Ovary (tissue), 9 donors: Measurements from ENCODE around the gene ADCY5. TPM values are rescaled to one million over a fixed set of nuclear protein-coding genes. Genes with fewer than 3 reads are reported as not detected.

Source experiments
- DNase-seq, 5 donors: peaks; one replicate each; pipeline ENCODE4 v3.0.0-alpha.2; 2019 to 2020
- H3K27ac ChIP-seq, 2 donors: fragments of 200-600 bp; one replicate each; pipeline versions ENCODE4 v1.5.1 to v1.8.0; 2019 to 2022
- H3K27me3 ChIP-seq: fragments of 200-600 bp; one replicate; pipeline ENCODE4 v1.8.0; 2022
- H3K36me3 ChIP-seq: fragments of 200-600 bp; sonication (generic); one replicate; pipeline ENCODE4 v1.5.1; 2019
- H3K4me1 ChIP-seq: one replicate; pipeline ENCODE4 v1.8.1; 2013; ENCODE audit warnings: mild to moderate bottlenecking, moderate library complexity; ENCODE audit not compliant: insufficient read depth
- H3K4me3 ChIP-seq: fragments of 200-600 bp; sonication (generic); one replicate; pipeline ENCODE4 v1.5.1; 2017
- H3K9me3 ChIP-seq, 2 donors: fragments of 200-600 bp in 1 of 2; sonication (generic) in 1 of 2; one replicate each; pipeline versions ENCODE4 v1.5.1 to v1.8.1; 2013 to 2019; ENCODE audit warnings: mild to moderate bottlenecking in 1 of 2, moderate library complexity in 1 of 2
- EP300 ChIP-seq: sonication (generic); formaldehyde crosslinking; IDR thresholded peaks from one replicate; pipeline ENCODE4 v1.6.1; 2017; ENCODE audit warnings: antibody characterized with exemption
- POLR2A ChIP-seq: fragments of 450-650 bp; IDR thresholded peaks from one replicate; pipeline ENCODE4 v1.6.1; 2017; ENCODE audit warnings: antibody characterized with exemption, mild to moderate bottlenecking, moderate library complexity
- WGBS, 3 donors: extraction: QIAGEN DNeasy Blood & Tissue Kit in 1 of 3; methylation state at CpG; one replicate each; pipeline versions ENCODE4 v1.1.5 to v1.1.7; 2013 to 2017; 5-methylcytosine and 5-hydroxymethylcytosine counted together
- intact Hi-C, 4 donors: fragments of 100-400 bp; cut with DNase I; formaldehyde crosslinking; loops; one replicate each; pipeline versions ENCODE4 v1.11.0 to v1.15.1; 2022 to 2023
- polyA plus RNA-seq, 2 donors: library from polyadenylated mRNA; stranded (reverse); fragments of 200-250 nt in 1 of 2; fragments of 350-450 nt in 1 of 2; fragmentation: Illumina TruSeq in 1 of 2; extraction: RNeasy Lipid Tissue Mini Kit (QIAGEN cat#74804) in 1 of 2; gene quantifications; one replicate each; pipeline ENCODE4 v1.2.3, GENCODE V29; 2013 to 2014
- total RNA-seq, 7 donors: library from RNA; depleted of rRNA in 2 of 7; stranded (reverse); fragments of >200 nt in 2 of 7; fragmentation: NEBNext Ultra II Directional in 3 of 7; extraction: Animal tissue kit (Norgen Biotek cat#: 25700) in 3 of 7; gene quantifications; one replicate each; pipeline versions ENCODE4 v1.1.0 to v1.2.4, GENCODE V29; 2016 to 2023
- TF ChIP-seq, protein P1 (sequence below), 3 donors: fragments of 450-650 bp in 2 of 3; fragments of 200-600 bp in 1 of 3; IDR thresholded peaks; one replicate each; pipeline versions ENCODE4 v1.5.1 to v1.8.0; 2016 to 2022; ENCODE audit warnings: antibody characterized with exemption in 3 of 3, mild to moderate bottlenecking in 1 of 3
- donor health status: DM: no; HTN: no; CAD: no; lungs with moderate emphysema.
- donor health status: DM: no; HTN: no; CAD: no.
- donor health status: Bipolar disorder and iron deficiency.
- donor health status: DM: yes; HTN: yes; CAD: no.
- donor health status: DM: no; HTN: no; CAD: no.
- donor health status: DM: yes; HTN: yes; CAD: no.

Gene ADCY5
- total and polyA plus RNA-seq, 9 donors = 5.3 to 36.2 (median 20.3) TPM

DNA sequence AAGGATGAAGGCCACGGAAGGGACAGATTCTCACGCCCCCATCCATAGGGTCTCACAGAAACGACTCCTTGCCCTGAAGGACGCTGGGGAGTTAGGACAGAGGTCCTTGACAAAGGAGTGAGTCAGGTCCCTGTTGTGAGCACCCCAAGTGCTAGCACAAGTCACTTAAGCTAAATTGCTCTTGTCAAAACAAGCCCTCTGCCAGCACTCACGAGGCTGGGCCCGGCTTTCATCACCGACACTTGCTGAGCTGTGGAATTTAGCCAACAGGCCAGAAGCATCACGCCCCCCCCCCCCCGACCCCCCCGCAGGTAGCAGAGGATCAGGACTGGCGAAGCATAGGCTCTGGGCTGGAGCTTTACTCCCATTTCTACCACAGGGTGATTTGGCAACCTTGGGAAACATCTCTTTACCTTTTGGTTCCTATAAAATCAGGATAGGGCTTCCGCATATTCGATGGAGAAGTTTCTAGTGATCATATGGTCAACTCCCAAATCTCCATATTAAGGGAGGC, 75.4 kb downstream of the ADCY5 start:
- peak in 1 of 5 donors; percentile 20 for DNase-seq
- H3K27me3 ChIP-seq = no peaks in the 10 kb centered on the region
- H3K27ac ChIP-seq = no peak overlapping the region
- intact Hi-C loops = no loop called here
- no peaks in the 10 kb centered on the region for H3K9me3 ChIP-seq
- no peak overlapping the region for H3K4me3 ChIP-seq
- 56 to 63% (median 61%) methylated on average over 12 to 13 of the region's 13 CpGs for WGBS, 3 donors
- H3K36me3 ChIP-seq = no peaks in the 10 kb centered on the region
- peaks cover 30% of the 10 kb centered on the region for H3K4me1 ChIP-seq
- TF ChIP-seq EP300 = no peak
- no peak for TF ChIP-seq POLR2A
- TF ChIP-seq, protein P1, sequence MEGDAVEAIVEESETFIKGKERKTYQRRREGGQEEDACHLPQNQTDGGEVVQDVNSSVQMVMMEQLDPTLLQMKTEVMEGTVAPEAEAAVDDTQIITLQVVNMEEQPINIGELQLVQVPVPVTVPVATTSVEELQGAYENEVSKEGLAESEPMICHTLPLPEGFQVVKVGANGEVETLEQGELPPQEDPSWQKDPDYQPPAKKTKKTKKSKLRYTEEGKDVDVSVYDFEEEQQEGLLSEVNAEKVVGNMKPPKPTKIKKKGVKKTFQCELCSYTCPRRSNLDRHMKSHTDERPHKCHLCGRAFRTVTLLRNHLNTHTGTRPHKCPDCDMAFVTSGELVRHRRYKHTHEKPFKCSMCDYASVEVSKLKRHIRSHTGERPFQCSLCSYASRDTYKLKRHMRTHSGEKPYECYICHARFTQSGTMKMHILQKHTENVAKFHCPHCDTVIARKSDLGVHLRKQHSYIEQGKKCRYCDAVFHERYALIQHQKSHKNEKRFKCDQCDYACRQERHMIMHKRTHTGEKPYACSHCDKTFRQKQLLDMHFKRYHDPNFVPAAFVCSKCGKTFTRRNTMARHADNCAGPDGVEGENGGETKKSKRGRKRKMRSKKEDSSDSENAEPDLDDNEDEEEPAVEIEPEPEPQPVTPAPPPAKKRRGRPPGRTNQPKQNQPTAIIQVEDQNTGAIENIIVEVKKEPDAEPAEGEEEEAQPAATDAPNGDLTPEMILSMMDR (IDR thresholded peaks at IDR 0.05) = no peak

DNA sequence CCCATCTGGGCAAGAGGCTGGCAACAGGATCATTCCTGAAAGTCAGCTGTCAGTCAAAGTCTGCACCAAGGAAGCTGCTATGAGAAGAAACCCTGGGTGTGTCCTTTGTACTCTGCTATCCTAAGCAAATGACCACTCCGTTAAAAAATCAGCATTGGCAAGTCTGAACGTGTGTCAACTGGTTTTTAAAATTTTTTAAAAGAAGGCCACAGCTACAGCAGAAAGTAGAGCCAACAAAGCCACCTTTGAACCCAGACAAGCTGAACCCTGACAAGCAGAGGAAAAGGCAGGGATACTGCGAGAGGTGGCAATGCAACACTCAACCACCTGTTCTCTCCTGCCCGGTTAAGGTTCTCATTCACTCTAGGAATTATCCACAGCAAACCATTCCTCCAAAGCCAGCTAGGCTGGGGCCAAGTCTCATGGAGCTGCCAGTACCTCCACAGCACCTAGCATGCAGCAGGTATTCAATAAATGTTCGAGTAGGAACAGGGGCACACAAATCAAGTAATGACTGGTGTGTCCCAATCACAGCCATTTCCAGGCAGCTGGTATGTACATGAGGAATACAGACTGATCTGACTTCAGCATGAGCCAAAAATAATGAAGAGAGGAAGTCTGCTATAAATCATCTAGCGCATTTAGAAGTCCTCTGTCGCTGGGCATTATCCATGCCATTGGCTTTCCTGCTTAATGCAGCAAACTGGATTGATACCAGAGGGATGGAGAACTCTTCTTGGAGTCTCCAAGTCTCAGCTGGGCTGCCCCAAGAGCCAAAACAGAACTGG, 76.0 kb downstream of the ADCY5 start:
- Histone ChIP-seq H3K27me3 (no peaks in the 10 kb centered on the region), H3K4me3 (no peak overlapping the region), H3K27ac (no peak overlapping the region), H3K9me3 (no peaks in the 10 kb centered on the region), H3K36me3 (no peaks in the 10 kb centered on the region), H3K4me1 (peaks cover 30% of the 10 kb centered on the region)
- DNase-seq = no peak
- intact Hi-C loops = no loop called here
- TF ChIP-seq, protein P1 (IDR thresholded peaks at IDR 0.05) = no peak
- TF ChIP-seq POLR2A (no peak), EP300 (no peak)
- 69 to 75% (median 69%) methylated on average over 7 of the region's 7 CpGs for WGBS, 3 donors

DNA sequence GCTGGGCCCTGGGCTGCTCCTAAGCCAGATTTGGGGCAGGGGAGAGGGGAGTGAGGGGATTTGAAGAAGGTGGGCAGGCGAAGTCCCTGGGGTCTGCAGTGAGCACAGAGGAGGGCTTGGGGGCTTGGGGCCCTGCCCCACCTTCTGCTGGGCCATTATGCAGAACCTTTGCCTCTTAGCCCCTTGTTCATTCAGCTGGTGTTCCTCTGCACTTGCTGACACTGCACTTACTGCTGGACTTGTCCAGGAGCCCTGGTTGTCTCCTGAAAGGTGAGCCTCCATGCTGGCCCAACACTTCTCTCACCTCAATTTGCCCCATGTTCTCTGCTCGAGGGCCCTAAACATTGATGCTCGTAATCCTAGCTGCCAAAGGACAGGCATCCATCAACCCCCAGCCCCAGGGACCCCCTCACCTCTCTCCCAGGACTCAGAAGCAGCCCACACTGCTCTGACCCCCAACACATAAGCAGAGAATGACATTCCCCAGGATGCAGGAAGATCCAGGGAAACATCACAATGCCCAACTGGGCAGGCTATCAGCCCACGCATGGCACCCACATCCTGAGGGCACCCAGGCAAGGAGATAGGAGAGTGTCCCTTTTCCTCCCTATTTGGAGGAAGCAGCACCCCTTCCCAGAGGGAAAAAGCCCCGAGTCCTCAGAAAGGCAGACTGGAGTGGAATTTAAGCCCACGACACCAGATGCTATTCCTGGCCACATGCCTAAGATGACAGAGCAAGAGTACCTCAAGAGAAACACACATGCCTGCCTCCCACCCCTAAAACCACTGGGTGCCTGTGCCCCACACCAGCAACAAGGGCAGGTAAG, 76.8 kb downstream of the ADCY5 start:
- Histone ChIP-seq H3K9me3 (no peaks in the 10 kb centered on the region), H3K36me3 (no peaks in the 10 kb centered on the region), H3K27ac (no peak overlapping the region), H3K4me3 (no peak overlapping the region), H3K27me3 (no peaks in the 10 kb centered on the region), H3K4me1 (peaks cover 29% of the 10 kb centered on the region)
- TF ChIP-seq EP300 = no peak
- TF ChIP-seq POLR2A = no peak
- TF ChIP-seq, protein P1 (IDR thresholded peaks at IDR 0.05) = no peak
- DNase-seq = peak in 1 of 5 donors; percentile 21
- 53 to 70% (median 59%) methylated on average over 6 of the region's 6 CpGs for WGBS, 3 donors
- intact Hi-C loops = no loop called here

DNA sequence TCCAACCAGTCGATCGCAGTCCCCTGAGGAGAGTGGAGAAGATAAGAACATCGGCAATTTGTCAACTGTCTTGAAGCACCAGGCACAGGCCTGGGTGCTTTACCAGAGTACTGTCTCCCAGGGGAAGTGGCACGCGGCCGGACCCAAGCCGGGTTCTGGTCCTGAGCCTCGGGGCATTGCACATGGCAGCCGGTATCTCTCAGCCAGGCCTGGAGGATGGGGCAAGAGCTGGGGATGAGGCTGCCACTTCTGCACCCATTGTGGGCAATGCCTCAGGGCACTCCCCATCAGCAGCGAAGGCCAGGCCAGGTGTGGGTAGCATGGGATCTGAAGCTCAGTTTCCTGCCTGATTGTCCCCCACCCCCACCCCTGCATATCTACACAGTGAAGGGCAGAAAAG, 77.5 kb downstream of the ADCY5 start:
- 80 to 92% (median 84%) methylated on average over 10 of the region's 10 CpGs for WGBS, 3 donors
- Histone ChIP-seq H3K27ac (no peak overlapping the region), H3K4me1 (peaks cover 27% of the 10 kb centered on the region), H3K9me3 (no peaks in the 10 kb centered on the region), H3K27me3 (no peaks in the 10 kb centered on the region), H3K4me3 (no peak overlapping the region), H3K36me3 (no peaks in the 10 kb centered on the region)
- intact Hi-C loops = no loop called here
- DNase-seq = peak in 1 of 5 donors; percentile 23
- TF ChIP-seq, protein P1 (IDR thresholded peaks at IDR 0.05) = no peak
- TF ChIP-seq EP300 = no peak
